ENCODE results near the gene SEMA4C.
A peak's percentile ranks its signal among the peaks of the same experiment; 100 is the strongest.

Gene SEMA4C

DNA sequence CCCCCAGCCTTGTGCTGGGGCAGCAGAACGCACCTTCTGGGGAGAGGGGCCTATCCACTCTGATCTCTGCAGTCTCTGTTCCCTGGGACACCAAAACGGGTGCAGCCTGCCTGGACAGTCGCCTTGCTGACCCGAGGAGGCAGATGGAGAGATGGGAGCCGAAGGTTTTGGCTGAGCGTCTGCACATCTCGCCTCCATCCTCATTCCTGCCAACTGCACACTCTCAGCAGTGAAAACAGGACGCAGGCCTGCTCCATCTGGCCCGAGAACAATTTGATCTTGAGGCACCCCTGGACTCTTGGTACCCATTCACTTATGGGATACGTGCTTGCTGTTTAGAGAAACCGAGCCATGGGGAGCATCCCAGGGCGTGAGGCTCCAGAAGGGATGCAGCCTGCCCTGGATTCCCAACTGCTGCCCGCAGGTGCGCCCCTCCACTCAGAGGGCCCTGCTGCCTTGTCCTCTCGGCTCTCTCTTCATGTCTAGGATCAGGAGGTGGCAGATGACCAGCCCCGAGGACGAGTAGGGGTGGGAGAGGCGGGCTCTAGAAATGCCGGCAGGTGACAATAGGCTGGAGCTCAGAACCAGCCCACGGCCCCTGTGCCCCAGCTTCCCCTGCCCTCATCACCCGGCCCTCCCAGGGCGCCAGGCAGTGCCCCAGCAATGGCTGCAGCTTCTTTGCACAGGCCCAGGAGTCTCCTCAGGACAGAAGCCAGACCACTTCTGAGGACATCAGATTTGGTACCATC, 9.1 kb upstream of the SEMA4C start:
- DNase-seq = no peak

DNA sequence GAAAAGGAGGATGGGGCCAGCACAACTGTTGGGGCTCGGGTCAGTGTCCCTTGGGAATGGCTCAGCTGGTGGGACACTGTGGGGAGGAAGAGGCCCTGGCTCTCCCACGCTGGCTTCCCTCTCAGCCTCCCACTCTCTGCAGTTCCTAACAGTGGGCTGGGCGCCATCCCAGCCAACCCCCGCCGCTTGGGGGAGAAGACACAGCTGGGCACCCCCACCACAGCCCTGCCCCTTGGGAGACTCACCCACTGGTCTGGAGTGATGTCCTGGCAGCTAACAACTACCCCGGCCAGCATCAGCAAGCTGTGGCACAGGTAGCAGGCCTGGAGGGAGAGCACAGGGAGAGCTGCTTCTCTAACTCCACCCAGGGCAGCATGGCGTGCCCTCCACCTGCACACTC, 8.3 kb upstream of the SEMA4C start:
- no peak for DNase-seq

DNA sequence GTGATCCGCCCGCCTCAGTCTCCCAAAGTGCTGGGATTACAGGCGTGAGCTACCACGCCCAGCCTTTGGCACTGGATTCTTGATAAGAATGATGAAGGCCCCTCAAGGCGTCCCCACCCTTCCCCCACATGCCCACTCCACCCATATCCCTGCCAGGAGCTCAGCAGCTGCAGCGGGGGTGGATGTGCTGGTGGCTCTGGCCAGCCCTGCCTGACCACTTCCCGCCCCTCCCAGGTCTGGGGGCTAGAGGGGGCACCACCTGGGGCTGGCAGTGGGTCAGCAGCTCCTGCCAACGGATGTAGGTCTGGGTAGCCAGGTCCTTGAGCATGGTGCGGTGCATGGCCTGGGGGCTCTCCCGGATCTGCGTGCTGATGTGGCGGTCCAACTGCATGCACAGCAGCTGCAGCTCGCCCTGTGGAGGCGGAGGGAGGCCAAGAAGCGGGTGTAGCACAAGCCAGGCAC, 7.8 kb upstream of the SEMA4C start:
- no peak for DNase-seq

DNA sequence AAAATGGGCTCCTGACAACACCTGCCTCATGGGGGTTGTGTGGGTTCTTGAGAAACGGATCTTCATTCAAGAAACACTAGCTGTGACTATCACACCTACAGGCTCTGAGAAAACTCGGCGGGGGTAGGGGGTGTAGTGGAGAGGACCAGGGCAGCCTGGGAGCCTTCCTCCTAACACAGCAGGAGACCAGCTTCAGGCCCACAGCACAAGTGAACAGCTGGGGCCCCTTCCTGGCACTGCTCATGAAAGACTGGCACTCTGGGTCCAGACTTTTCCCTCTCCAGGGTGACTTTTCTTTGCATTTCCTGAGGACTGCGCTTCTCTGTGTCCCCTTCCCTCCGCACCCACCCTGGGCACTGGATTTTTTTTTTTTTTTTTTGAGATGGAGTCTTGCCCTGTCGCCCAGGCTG, 7.2 kb upstream of the SEMA4C start:
- DNase-seq = no peak

DNA sequence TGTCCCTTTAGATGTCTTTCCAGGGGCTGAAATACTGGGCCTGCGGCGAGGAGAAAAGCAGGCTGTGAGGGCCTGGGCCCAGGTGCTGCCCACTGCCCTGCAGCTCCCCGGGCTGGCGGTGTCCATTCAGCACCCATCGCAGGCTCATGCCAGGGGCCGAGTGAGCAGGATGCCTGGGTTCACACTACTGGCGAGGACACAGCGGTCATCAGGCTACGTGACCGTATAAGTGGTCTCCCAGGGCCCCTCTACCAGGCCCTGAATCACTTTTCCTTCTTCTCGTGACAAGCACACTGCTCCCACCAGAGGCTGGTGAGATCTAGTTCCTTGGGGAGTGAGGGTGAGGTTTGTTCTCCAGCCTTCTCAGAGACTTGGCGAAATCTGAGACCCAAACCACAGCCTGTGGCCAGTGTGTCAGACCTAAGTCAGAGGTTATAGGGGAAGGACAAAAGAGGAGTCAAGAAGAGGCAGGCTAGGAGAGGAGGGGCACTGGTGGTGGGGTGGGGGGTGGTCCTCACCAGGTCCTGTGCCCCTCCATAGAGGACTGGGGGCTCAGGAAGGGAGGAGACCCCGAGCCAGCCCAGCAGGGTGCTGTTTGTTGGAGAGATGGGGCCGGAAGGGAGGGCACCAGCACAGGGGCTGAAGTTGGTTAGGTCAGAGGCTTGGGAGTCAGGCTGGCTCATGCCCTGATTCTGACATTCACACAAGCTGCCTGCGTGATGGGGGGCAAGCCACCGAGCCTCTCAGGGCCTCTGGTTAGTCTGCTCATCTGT, 6.6 kb upstream of the SEMA4C start:
- no peak for DNase-seq

DNA sequence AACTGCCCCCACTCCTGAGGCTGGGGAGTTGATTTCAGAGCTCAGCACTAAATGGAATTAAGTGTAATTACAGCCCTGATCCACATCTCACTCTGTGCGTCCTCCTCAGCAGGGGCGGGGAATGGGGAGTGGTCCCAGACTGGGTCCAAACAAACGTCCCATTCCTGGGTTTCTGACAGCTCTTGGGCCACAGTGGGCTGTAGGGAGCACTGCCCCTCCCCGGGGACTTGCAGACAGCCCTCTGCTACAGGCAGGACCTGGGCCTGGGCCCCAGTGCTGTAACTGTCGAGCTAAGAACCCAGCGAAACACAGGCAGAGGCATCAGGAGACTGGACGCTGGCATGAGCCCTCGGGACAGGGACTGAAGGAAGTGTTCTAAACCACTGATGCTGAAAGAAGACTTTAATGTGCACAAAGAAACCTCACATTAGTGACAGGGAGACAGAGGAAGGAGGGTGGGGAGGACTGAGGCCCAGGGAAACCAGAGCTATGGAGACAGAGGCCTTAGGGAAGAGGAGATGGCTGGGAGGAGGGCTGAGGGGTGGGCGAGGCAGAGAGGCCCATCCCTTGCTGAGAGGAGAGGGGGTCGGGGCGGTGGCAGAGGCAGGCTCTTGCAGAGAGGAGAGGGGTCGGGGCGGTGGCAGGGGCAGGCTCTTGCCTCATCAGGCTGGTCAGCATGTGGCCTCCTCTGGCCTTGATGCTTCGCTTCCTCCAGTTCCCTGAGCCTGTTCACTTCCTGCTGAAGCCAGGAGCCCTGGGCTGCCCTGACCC, 5.8 kb upstream of the SEMA4C start:
- DNase-seq = no peak

DNA sequence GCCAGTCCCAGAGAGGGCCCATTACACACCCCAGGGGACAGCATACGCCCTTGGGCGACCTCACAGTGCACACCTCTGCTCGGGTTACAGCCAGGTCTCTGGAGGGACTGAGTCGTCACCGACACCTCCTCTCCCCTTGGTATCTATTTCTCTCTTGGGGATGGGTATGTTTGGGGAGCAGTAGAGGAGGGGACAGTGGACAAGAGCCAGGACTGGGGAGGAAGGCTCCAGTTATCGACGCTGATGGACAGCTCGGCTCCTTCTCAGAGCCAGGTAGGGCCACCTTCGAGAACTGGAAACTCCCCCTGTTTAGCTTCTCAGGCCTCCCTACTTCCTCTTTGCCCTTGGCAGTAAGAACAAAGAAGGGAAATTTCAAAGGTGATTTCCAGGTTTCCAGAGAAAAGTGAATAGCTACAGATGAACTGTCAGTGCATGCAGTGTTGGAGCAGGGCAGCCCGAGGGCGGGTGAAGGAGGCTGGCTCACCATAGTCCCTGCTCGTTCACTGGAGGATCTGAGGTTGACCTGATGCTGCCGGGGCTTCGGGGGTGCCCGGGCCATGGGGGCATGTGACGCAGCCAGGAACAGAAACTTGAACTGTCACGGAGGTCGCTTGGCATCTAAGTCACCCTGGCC, 4.4 kb upstream of the SEMA4C start:
- DNase-seq = no peak

DNA sequence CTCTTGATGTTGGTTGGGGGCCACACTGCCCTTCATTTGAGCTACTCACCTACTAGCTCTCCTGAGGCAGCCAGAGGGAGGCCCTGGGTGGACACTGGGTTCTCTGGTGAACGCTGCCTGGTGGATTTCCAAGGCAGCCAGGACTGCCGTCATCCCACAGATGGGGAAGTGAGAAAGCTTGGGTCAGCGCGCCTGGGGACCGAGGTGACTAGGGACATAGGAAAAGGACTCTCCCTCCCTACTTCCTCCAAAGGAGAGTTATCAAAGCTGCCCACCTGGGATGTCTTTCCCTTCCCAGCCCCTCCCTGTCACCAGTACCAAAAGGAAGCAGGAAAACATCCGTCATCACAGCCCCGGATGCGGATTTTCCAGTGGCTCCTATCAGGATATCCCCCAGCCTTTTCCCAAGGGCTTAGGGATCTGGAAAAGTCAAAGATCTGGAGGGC, 3.8 kb upstream of the SEMA4C start:
- no peak for DNase-seq

DNA sequence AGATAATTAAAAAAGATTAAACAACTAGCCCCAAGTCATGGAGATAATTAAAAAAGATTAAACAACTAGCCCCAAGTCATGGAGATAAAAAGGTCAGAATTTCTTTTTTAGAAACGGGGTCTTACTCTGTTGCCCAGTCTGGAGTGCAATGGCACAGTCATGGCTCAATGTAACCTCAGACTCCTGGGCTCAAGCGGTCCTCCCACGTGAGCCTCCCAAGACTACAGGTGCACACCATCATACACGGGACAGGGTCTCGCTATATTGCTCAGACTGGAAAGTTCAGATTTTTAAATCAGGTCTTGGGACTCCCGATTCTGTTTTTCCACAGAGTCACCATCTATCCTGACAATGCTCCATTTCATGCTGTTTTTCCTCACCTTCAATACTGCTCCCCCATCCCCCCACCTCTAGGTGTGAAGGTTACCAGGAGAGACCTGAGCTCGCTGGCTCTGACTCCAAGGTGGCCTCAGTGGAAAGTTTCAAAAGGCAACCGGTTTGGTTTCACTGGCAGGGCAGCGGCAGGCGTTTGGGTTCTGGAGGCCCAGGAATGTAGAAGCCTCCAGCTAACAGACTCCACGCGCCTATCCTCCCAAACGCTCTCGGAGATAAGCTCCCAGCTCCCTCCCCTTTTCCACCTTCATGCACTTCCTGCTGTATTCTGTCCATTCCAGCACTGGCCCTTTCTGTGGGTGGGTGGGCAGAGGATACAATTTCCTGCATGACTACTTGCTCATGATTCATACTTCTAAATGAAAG, 2.9 kb upstream of the SEMA4C start:
- no peak for DNase-seq

DNA sequence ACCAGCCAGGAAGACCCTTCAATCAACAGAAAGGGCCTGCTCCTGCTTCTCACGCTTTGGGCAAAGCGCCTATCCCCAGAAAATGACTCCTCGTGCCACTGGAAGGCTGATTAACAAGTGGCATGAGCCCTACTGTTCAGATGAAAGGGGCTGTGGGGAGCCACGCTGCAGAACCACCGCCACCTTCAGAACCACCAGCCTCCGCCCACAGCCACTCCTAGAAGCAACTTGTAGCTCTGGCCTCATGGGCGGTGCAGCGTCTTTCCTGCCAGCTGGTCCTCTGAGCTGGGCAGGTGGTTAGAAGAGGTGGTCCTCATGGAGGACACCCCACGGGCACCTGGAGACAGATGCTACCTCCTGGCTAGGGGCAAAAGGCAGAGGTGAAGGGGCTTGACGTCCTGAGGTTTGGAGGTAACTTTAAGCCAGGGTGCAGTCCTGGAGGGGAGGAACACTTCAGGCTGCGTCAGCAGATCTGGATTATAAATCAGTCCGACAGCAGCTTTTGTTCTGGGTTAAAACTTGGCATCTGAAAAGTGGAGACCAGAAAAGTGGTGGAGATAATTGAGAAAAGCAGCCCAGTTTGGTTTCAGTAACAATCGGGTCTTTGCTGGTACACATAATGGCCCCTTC, 861 bp upstream of the SEMA4C start:
- no peak for DNase-seq

DNA sequence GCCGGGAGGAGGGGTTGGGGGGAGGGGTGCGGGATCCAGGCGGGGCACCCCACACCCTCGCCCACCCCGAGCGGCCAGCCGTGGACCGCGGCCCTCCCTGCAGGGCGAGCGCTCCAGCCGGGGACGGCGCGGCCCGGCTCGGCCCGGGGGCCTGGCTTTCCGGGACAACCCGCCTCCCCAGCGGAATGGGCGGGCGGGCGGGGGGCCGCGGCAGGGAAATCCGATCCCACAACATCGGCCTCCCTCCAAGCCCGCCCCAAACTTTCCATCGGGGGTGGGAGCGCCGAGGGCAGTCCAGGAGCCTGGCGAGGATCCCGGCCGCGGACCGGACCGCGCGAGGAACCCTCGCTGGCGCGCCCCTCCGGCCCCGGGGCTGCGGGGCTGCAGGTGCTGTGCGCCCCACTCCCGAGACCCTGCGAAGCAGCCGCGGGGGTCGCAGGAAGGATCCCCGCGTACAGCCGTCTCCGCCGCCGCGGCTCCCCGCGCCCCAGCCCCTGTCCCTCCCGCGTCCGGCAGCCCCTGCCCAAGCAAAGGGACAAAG, 529 bp downstream of the SEMA4C start:
- DNase-seq = peak; percentile 26

DNA sequence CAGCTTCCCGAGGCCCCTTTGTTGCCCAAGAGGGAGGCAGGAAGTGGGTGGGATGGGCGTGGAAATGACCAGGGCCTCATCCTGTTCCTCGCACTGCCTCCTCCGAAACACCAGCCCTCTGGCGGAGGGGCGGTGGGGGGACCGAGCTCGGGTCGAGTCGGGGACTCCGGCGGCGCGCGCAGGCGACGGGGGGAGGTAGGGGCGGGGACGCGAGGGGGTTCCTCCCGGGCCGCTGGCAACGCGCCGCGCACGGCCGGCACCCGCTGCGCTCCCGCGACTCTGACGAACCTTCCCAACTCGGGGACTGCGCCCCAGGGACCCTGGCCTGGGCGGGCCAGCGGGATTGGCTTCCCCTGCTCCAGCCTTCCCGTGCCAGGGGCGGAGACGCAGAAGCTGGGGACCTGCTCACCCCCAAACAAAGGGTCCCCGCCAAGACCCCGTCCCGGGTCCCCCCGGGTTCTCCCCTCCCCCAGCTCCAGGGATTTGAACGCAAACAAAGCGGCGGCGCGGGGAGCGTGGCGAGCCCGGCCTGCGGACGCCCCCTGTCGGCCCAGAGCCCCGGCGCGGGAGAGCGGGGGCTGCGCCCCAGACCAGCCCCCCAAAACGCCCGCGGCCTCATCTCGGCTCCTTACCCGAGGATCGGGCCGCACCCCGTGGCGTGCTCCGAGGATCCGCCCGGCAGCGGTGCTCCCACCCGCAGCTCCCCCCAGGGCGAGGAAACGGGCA, 1.2 kb downstream of the SEMA4C start:
- DNase-seq = peak; percentile 82

DNA sequence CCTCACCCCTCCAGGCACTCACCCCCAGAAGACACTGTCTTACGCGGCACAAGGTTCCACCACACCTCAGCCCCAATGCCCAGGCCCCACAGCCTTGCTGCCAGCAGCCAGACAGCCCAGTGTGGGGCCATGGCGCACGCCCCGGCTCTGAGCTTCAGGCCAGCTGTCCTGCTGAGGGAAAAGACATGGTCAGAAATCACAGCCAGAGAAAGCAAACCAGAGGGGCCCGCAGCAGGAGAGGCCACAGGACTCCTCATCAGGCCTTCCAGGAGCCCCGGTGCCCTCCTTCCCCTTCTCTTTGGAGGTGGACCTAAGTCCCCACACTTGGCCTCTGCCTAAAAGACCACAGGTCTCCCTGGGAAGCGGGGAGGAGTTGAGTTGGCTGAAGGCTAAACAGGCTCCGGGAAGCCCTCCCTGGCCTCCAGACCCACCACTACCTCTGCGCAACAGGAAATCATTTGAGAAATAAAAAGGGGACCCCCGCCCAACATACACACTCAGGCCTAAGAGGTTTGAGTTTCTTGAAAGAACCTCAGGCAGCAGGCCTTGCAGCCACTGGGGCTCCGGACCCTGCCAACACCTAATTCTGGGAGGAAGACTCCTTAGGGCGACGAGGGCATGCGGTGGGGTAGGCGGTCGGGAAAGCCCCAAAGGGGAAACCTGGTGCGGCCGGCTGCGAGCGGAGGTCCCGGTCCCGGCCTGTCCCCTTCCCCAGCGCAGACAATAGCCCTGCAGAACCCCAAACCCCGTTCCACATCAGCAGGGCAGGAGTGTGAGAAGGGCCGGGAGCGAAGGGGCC, 1.9 kb downstream of the SEMA4C start:
- no peak for DNase-seq

DNA sequence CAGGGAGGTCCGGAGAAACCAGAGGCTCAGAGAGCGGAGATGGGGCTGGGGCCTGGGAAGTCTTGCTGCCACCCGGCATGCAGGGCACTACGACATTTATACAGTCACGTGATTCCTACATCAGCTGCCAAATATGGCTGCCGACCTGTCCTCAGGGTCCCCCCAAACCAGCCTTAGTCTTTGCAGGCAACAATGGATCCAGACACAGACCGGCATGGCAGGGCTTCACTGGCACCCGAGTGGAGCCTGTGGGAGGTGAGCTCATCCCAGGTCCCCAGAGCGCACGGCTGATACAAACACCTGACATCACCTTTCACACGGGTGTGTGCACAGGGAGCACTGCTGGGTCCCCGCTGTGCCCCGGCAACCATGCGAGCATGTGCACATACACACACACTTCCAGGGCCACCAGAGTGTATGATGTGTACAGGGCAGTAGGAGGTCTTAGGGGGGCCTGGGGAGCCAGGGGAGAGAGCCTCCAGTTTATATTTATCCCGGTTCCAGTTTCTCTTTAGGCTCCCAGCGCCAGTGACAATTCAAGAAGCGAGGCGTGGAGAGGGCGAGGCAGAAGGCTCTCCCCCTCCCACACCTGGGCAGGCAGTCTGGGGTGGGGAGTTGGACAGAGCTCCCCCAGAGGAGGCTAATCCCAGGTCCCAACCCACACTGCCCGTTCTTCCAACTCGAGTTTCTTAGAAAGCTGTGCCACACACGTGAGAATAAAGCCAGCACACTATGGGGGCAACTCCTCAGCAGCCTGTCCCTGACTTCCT, 2.7 kb downstream of the SEMA4C start:
- no peak for DNase-seq

DNA sequence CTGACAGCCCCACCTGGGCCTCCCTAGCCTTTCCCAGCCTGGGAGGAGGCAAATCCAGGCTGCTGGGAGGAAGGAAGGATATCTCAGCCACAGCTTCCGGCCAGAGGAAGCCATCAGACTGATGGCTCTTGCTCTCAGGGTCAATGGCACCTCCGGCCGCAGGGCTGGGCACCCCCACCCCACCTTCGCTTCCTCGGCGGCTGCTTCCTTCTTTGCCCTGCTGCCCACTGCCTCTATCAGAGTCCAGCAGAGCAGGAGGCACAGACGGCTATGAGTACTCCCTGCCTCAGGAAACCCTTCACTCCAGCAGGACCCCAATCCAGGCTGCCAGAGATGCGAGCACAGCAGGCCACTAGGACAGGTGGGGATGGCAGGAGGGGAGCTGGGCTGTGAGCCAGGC, 3.3 kb downstream of the SEMA4C start:
- DNase-seq = no peak

DNA sequence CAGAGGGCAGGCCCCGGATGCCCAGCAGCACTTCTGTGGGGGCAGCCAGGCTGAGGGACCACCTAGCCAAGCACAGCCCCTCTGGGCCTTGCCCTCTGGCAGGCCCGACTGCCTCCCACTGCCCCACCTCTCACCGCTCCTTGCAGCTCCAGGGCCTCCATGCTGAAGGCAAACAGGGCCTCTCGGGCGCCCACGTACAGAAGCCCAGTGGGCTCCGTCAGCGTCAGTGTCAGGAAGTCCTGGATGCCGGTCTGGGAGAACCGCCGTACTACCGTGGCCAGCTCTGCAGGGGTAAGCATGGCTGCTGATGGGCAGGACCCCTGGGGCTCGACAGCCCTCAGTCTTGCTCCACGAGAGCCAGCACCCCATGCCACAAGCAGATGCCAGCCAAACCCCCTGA, 3.7 kb downstream of the SEMA4C start:
- DNase-seq = no peak

DNA sequence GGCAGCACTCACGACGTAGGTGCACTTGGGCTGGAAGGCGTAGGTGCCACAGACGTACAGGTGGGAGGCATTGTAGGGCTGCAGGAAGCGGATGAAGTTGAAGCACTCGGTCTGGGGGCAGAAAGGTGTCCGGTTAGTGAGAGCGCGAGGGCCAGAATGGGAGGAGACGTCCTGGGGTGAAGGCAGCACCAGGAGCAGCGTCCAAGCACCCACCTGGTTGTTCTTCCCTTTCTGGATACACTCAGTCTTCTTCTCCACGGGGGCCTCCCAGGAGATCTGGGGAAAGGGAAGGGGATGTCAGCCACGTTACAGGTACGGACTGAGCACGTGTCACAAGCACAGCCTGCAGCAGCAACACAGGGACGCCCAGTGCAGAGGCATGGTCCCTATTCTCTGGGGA, 4.2 kb downstream of the SEMA4C start:
- no peak for DNase-seq

DNA sequence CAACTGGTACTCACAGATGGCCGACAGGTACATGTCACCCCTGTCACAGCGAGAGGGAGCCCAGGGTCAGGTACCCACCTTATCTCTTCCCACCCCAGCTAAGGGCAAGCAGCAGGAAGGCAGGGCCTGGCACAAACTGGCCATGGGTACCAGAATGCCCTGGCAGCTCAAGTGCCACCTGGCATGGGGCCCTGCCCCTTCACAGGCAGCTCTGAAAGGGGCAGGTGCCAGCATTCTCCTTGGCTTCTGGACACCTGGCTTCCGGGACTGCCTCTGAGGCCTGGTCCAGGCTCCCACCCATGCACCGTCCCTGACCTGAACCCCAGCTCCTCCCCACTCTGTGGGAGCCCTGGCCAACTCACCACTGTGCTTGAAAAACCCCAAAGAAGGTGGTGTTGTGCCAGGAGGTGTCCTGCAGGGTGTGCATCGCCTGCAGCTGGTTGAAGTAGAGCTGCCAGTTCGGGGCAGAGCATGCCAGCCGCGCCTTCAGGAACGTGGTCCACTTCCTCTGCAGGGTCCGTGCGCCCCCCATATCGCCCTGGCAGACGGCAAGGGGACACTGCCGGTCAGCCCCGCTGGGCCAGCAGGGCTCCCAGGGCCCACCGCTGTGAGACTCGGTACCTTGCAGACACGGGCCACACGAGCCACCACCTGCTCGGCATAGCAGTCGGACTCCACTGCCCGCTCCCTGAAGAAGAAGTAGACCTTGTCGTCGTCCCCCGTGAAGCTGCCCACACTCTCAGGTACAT, 5.4 kb downstream of the SEMA4C start:
- DNase-seq = no peak

All from amniotic stem cell (primary cell).